Trophoblast cell (in vitro differentiated cells and primary cell): ENCODE data around the gene SIX1.

Experiments used
- DNase-seq, 2 donors: peaks; one replicate each; pipeline ENCODE4 v3.0.0-alpha.2; 2016
- H2AFZ ChIP-seq: 2 replicates; pipeline ENCODE4 v1.6.1; 2013; ENCODE audit warnings: low read length, moderate library complexity, mild to moderate bottlenecking; ENCODE audit not compliant: insufficient read depth, poor library complexity
- H2AK5ac ChIP-seq: 2 replicates; pipeline ENCODE4 v1.6.1; 2013; ENCODE audit warnings: mild to moderate bottlenecking, low read length
- H2BK120ac ChIP-seq: 2 replicates; pipeline ENCODE4 v1.6.1; 2013; ENCODE audit warnings: low read length, mild to moderate bottlenecking, moderate library complexity; ENCODE audit not compliant: insufficient read depth, poor library complexity
- H2BK12ac ChIP-seq: 2 replicates; pipeline ENCODE4 v1.6.1; 2013; ENCODE audit warnings: mild to moderate bottlenecking, low read length, moderate library complexity
- H2BK5ac ChIP-seq: 2 replicates; pipeline ENCODE4 v1.6.1; 2013; ENCODE audit warnings: low read length, low read depth, moderate library complexity, mild to moderate bottlenecking; ENCODE audit not compliant: poor library complexity
- H3K14ac ChIP-seq: 2 replicates; pipeline ENCODE4 v1.6.1; 2013; ENCODE audit warnings: mild to moderate bottlenecking, low read length
- H3K18ac ChIP-seq: 2 replicates; pipeline ENCODE4 v1.6.1; 2013; ENCODE audit warnings: mild to moderate bottlenecking, low read length
- H3K23ac ChIP-seq: 2 replicates; pipeline ENCODE4 v1.6.1; 2013; ENCODE audit warnings: low read length
- H3K27ac ChIP-seq: 2 replicates; pipeline ENCODE4 v1.5.1; 2013; ENCODE audit warnings: low read depth, mild to moderate bottlenecking, inconsistent platforms, low read length, moderate library complexity
- H3K27me3 ChIP-seq: 2 replicates; pipeline ENCODE4 v1.6.1; 2013; ENCODE audit warnings: inconsistent platforms, mild to moderate bottlenecking, low read length, moderate library complexity; ENCODE audit not compliant: insufficient read depth
- H3K36me3 ChIP-seq, 2 experiments: 1 replicate in 1 of 2; 2 replicates in 1 of 2; pipeline ENCODE4 v1.6.1; 2013; ENCODE audit warnings: low read length in 2 of 2, mild to moderate bottlenecking in 2 of 2, moderate library complexity in 1 of 2; ENCODE audit not compliant: insufficient read depth in 2 of 2, control insufficient read depth in 1 of 2
- H3K4ac ChIP-seq: 2 replicates; pipeline ENCODE4 v1.6.1; 2013; ENCODE audit warnings: low read depth, mild to moderate bottlenecking, low read length, moderate library complexity
- H3K4me1 ChIP-seq, 2 experiments: 1 replicate in 1 of 2; 2 replicates in 1 of 2; pipeline ENCODE4 v1.6.1; 2013; ENCODE audit warnings: low read length in 2 of 2, mild to moderate bottlenecking in 2 of 2, moderate library complexity in 1 of 2; ENCODE audit not compliant: insufficient read depth in 2 of 2, control insufficient read depth in 1 of 2
- H3K4me2 ChIP-seq: 2 replicates; pipeline ENCODE4 v1.6.1; 2013; ENCODE audit warnings: inconsistent platforms, mild to moderate bottlenecking, low read length, moderate library complexity
- H3K4me3 ChIP-seq: 2 replicates; pipeline ENCODE4 v1.5.1; 2013; ENCODE audit warnings: mild to moderate bottlenecking, low read depth, low read length, inconsistent platforms
- H3K79me1 ChIP-seq: one replicate; pipeline ENCODE4 v1.6.1; 2013; ENCODE audit warnings: low read length
- H3K79me2 ChIP-seq: 2 replicates; pipeline ENCODE4 v1.6.1; 2013; ENCODE audit warnings: low read length, mild to moderate bottlenecking; ENCODE audit not compliant: control insufficient read depth, insufficient read depth, poor library complexity
- H3K9ac ChIP-seq: 2 replicates; pipeline ENCODE4 v1.6.1; 2013; ENCODE audit warnings: mild to moderate bottlenecking, low read length
- H3K9me3 ChIP-seq: 2 replicates; pipeline ENCODE4 v1.6.1; 2013; ENCODE audit warnings: low read depth, mild to moderate bottlenecking, control low read depth, inconsistent platforms, low read length; ENCODE audit not compliant: insufficient read depth
- H4K12ac ChIP-seq: 2 replicates; pipeline ENCODE4 v1.6.1; 2013; ENCODE audit warnings: low read depth, mild to moderate bottlenecking, low read length, moderate library complexity
- H4K8ac ChIP-seq: 2 replicates; pipeline ENCODE4 v1.6.1; 2013; ENCODE audit warnings: low read depth, mild to moderate bottlenecking, low read length, moderate library complexity
- H4K91ac ChIP-seq: one replicate; pipeline ENCODE4 v1.6.1; 2013; ENCODE audit warnings: low read depth, mild to moderate bottlenecking, low read length, moderate library complexity
- WGBS: extraction: QIAGEN DNeasy Blood & Tissue Kit; methylation state at CpG from one replicate; pipeline ENCODE4 v1.1.7; 2013; ENCODE audit warnings: missing lambda C conversion rate; ENCODE audit not compliant: insufficient read length, insufficient coverage; ENCODE audit errors: extremely low coverage; 5-methylcytosine and 5-hydroxymethylcytosine counted together

Gene SIX1

GRCh38 chr14:60602291-60602690 is 47.0 kb downstream of the SIX1 start:
- H2BK12ac ChIP-seq = no peak overlapping the region
- no peaks in the 10 kb centered on the region for H3K79me2 ChIP-seq
- H4K8ac ChIP-seq = no peak overlapping the region
- H3K36me3 ChIP-seq = no peaks in the 10 kb centered on the region
- H3K4me3 ChIP-seq = no peak overlapping the region
- no peaks in the 10 kb centered on the region for H3K4me1 ChIP-seq
- H4K91ac ChIP-seq = no peak overlapping the region
- H3K23ac ChIP-seq = no peak overlapping the region
- peaks cover 1% of the 10 kb centered on the region for H3K9me3 ChIP-seq
- no peak overlapping the region for H2BK5ac ChIP-seq
- no peak overlapping the region for H4K12ac ChIP-seq
- H3K27ac ChIP-seq = no peak overlapping the region
- H3K14ac ChIP-seq = no peak overlapping the region
- DNase-seq = no peak
- no peak overlapping the region for H2AK5ac ChIP-seq
- H3K4me2 ChIP-seq = no peak overlapping the region
- H3K18ac ChIP-seq = no peak overlapping the region
- no peak overlapping the region for H3K4ac ChIP-seq
- no peak overlapping the region for H2BK120ac ChIP-seq
- H3K79me1 ChIP-seq = no peaks in the 10 kb centered on the region
- no peak overlapping the region for H3K9ac ChIP-seq
- H2AFZ ChIP-seq = no peak overlapping the region
- no peaks in the 10 kb centered on the region for H3K27me3 ChIP-seq

GRCh38 chr14:60599727-60600126 is 49.5 kb downstream of the SIX1 start:
- peaks cover 1% of the 10 kb centered on the region for H3K9me3 ChIP-seq
- H3K27me3 ChIP-seq = no peaks in the 10 kb centered on the region
- H2BK12ac ChIP-seq = no peak overlapping the region
- H4K12ac ChIP-seq = no peak overlapping the region
- H3K27ac ChIP-seq = no peak overlapping the region
- H3K18ac ChIP-seq = no peak overlapping the region
- H2AFZ ChIP-seq = no peak overlapping the region
- H4K91ac ChIP-seq = no peak overlapping the region
- H3K4ac ChIP-seq = no peak overlapping the region
- no peak overlapping the region for H2BK5ac ChIP-seq
- H3K9ac ChIP-seq = no peak overlapping the region
- H3K4me2 ChIP-seq = no peak overlapping the region
- H3K79me1 ChIP-seq = no peaks in the 10 kb centered on the region
- H3K36me3 ChIP-seq = no peaks in the 10 kb centered on the region
- H4K8ac ChIP-seq = no peak overlapping the region
- H2AK5ac ChIP-seq = no peak overlapping the region
- H3K4me3 ChIP-seq = no peak overlapping the region
- H3K79me2 ChIP-seq = no peaks in the 10 kb centered on the region
- H3K14ac ChIP-seq = no peak overlapping the region
- no peaks in the 10 kb centered on the region for H3K4me1 ChIP-seq
- no peak for DNase-seq
- H3K23ac ChIP-seq = no peak overlapping the region
- no peak overlapping the region for H2BK120ac ChIP-seq

GRCh38 chr14:60596139-60596538 is 53.1 kb downstream of the SIX1 start:
- no peaks in the 10 kb centered on the region for H3K79me2 ChIP-seq
- no peaks in the 10 kb centered on the region for H3K9me3 ChIP-seq
- H4K91ac ChIP-seq = no peak overlapping the region
- no peak overlapping the region for H2BK5ac ChIP-seq
- no peaks in the 10 kb centered on the region for H3K36me3 ChIP-seq
- no peak overlapping the region for H2AK5ac ChIP-seq
- no peak overlapping the region for H3K14ac ChIP-seq
- H3K79me1 ChIP-seq = no peaks in the 10 kb centered on the region
- no peak overlapping the region for H3K9ac ChIP-seq
- no peak overlapping the region for H3K4ac ChIP-seq
- no peak overlapping the region for H2BK12ac ChIP-seq
- no peak overlapping the region for H2BK120ac ChIP-seq
- DNase-seq = no peak
- no peak overlapping the region for H4K8ac ChIP-seq
- H3K23ac ChIP-seq = no peak overlapping the region
- H3K27me3 ChIP-seq = no peaks in the 10 kb centered on the region
- H3K18ac ChIP-seq = no peak overlapping the region
- H3K4me2 ChIP-seq = no peak overlapping the region
- H2AFZ ChIP-seq = no peak overlapping the region
- H3K4me1 ChIP-seq = no peaks in the 10 kb centered on the region
- no peak overlapping the region for H4K12ac ChIP-seq
- no peak overlapping the region for H3K27ac ChIP-seq
- no peak overlapping the region for H3K4me3 ChIP-seq

GRCh38 chr14:60594062-60594461 is 55.2 kb downstream of the SIX1 start:
- Histone ChIP-seq H4K12ac (no peak overlapping the region), H3K9ac (no peak overlapping the region), H3K79me1 (no peaks in the 10 kb centered on the region), H3K4ac (no peak overlapping the region), H3K36me3 (no peaks in the 10 kb centered on the region), H4K8ac (no peak overlapping the region), H2BK5ac (no peak overlapping the region), H2AFZ (no peak overlapping the region), H3K4me2 (no peak overlapping the region), H2BK120ac (no peak overlapping the region), H3K18ac (no peak overlapping the region), H3K4me3 (no peak overlapping the region), H3K23ac (no peak overlapping the region), H3K9me3 (no peaks in the 10 kb centered on the region), H3K4me1 (peaks cover 0 to 2% of the 10 kb centered on the region in 2 experiments), H3K79me2 (no peaks in the 10 kb centered on the region), H2AK5ac (no peak overlapping the region), H3K27me3 (no peaks in the 10 kb centered on the region), H2BK12ac (no peak overlapping the region), H4K91ac (no peak overlapping the region), H3K27ac (no peak overlapping the region), H3K14ac (no peak overlapping the region)
- WGBS = no CpG with 5 or more reads among the region's 3 CpGs
- DNase-seq = no peak
